Sigmoid colon (tissue), 7 donors: Measurements from ENCODE around the gene HIVEP3. TPM values are rescaled to one million over a fixed set of nuclear protein-coding genes. Genes with fewer than 3 reads are reported as not detected.
A peak's percentile ranks its signal among the peaks of the same experiment; 100 is the strongest.

ENCODE experiments used
- DNase-seq: peaks from one replicate; pipeline ENCODE4 v3.0.0-alpha.2; 2019
- H3K27ac ChIP-seq, 4 donors: fragments of 200-600 bp; sonication (generic); one replicate each; pipeline ENCODE4 v1.5.1; 2016 to 2019; ENCODE audit warnings: mild to moderate bottlenecking in 1 of 4
- H3K27me3 ChIP-seq, 3 donors: fragments of 200-600 bp; sonication (generic); one replicate each; pipeline ENCODE4 v1.5.1; 2019; ENCODE audit warnings: mild to moderate bottlenecking in 1 of 3
- H3K36me3 ChIP-seq, 4 donors: fragments of 200-600 bp; sonication (generic); one replicate each; pipeline ENCODE4 v1.5.1; 2016 to 2019
- H3K4me1 ChIP-seq, 4 donors: fragments of 200-600 bp; sonication (generic); one replicate each; pipeline ENCODE4 v1.5.1; 2017 to 2019
- H3K4me3 ChIP-seq, 4 donors: fragments of 200-600 bp; sonication (generic); one replicate each; pipeline ENCODE4 v1.5.1; 2017 to 2019; ENCODE audit warnings: mild to moderate bottlenecking in 2 of 4, moderate library complexity in 1 of 4
- H3K9me3 ChIP-seq, 4 donors: fragments of 200-600 bp in 3 of 4; sonication (generic) in 3 of 4; one replicate each; pipeline versions ENCODE4 v1.5.1 to v1.6.1; 2013 to 2019
- CTCF ChIP-seq, 4 experiments: fragments of 450-650 bp in 3 of 4; fragments of 200-600 bp in 1 of 4; IDR thresholded peaks; one replicate each; pipeline ENCODE4 v1.5.1; 2016 to 2019; ENCODE audit warnings: antibody characterized with exemption in 4 of 4, mild to moderate bottlenecking in 3 of 4, moderate library complexity in 2 of 4
- EP300 ChIP-seq, 4 donors: sonication (generic); formaldehyde crosslinking; IDR thresholded peaks; one replicate each; pipeline ENCODE4 v1.6.1; 2017; ENCODE audit warnings: antibody characterized with exemption in 4 of 4
- POLR2A ChIP-seq, 2 donors: fragments of 450-650 bp; IDR thresholded peaks; one replicate each; pipeline ENCODE4 v1.6.1; 2016; ENCODE audit warnings: antibody characterized with exemption in 2 of 2, mild to moderate bottlenecking in 2 of 2, moderate library complexity in 2 of 2
- POLR2AphosphoS5 ChIP-seq, 4 donors: sonication (generic); formaldehyde crosslinking; IDR thresholded peaks; one replicate each; pipeline ENCODE4 v1.6.1; 2017; ENCODE audit warnings: antibody characterized with exemption in 4 of 4
- WGBS, 2 donors: extraction: QIAGEN DNeasy Blood & Tissue Kit; methylation state at CpG; one replicate each; pipeline ENCODE4 v1.1.7; 2013; 5-methylcytosine and 5-hydroxymethylcytosine counted together
- intact Hi-C: fragments of 100-400 bp; cut with DNase I; formaldehyde crosslinking; loops from one replicate; pipeline ENCODE4 v1.15.1; 2023
- polyA plus RNA-seq, 3 donors: library from polyadenylated mRNA; stranded (reverse); fragments of 200-250 nt; gene quantifications; one replicate each; pipeline ENCODE4 v1.2.3, GENCODE V29; 2013
- total RNA-seq, 4 donors: library from RNA; depleted of rRNA; stranded (reverse); fragments of >200 nt; gene quantifications; one replicate each; pipeline ENCODE4 v1.1.0, GENCODE V29; 2016
- donor health status: healthy with polysubstance abuse.
- donor health status: Bipolar disorder and iron deficiency.
- donor health status: healthy.

HIVEP3 gene
- total and polyA plus RNA-seq, 7 donors: 1.4 to 7.8 (median 3.2) TPM

- TF ChIP-seq POLR2AphosphoS5 (IDR thresholded peaks at IDR 0.05) (peak; percentile 82 to 92 (median 90)), CTCF (IDR thresholded peaks at IDR 0.05) (peak in 2 of 4 experiments; percentile 9 to 17), POLR2A (IDR thresholded peaks at IDR 0.05) (peak in 1 of 2 donors; percentile 58), EP300 (IDR thresholded peaks at IDR 0.05) (peak; percentile 90 to 99 (median 97))
- intact Hi-C loops: loop anchor here (5.0 kb wide), 2 partner anchors 64 to 114 kb away; no protein-coding TSS in a partner anchor
- H3K27me3 ChIP-seq: no peaks in the 10 kb centered on the region
- peak; percentile 97 for DNase-seq
- peaks cover 0 to 62% (median 51%) of the 10 kb centered on the region in 4 donors for H3K4me1 ChIP-seq
- peak overlapping the region in 3 of 4 donors; percentile 39 to 44 (median 42) for H3K4me3 ChIP-seq
- no peaks in the 10 kb centered on the region for H3K36me3 ChIP-seq
- WGBS, 2 donors: 6 to 8% methylated on average over 74 of the region's 74 CpGs
- H3K27ac ChIP-seq: peak overlapping the region; percentile 88 to 92 (median 90)
- no peaks in the 10 kb centered on the region for H3K9me3 ChIP-seq
Observed at GRCh38 chr1:41496080-41497055, 422.4 kb downstream of the HIVEP3 start.

GRCh38 chr1:41495210-41495948 is 423.3 kb downstream of the HIVEP3 start:
- no peaks in the 10 kb centered on the region for H3K36me3 ChIP-seq
- TF ChIP-seq POLR2AphosphoS5 (IDR thresholded peaks at IDR 0.05) (no peak), EP300 (IDR thresholded peaks at IDR 0.05) (no peak), POLR2A (IDR thresholded peaks at IDR 0.05) (no peak), CTCF (IDR thresholded peaks at IDR 0.05) (no peak)
- H3K27me3 ChIP-seq: no peaks in the 10 kb centered on the region
- intact Hi-C loops: loop anchor here (5.0 kb wide), 2 partner anchors 63 to 113 kb away; no protein-coding TSS in a partner anchor
- H3K27ac ChIP-seq: peak overlapping the region; percentile 88 to 92 (median 90)
- H3K9me3 ChIP-seq: no peaks in the 10 kb centered on the region
- peaks cover 0 to 57% (median 44%) of the 10 kb centered on the region in 4 donors for H3K4me1 ChIP-seq
- no peak for DNase-seq
- peak overlapping the region in 3 of 4 donors; percentile 39 to 44 (median 42) for H3K4me3 ChIP-seq
- WGBS, 2 donors: 49 to 64% methylated on average over 19 of the region's 19 CpGs

- Histone ChIP-seq H3K27ac (peak overlapping the region; percentile 88 to 92 (median 90)), H3K4me1 (peaks cover 0 to 49% (median 38%) of the 10 kb centered on the region in 4 donors), H3K9me3 (no peaks in the 10 kb centered on the region), H3K27me3 (no peaks in the 10 kb centered on the region), H3K36me3 (no peaks in the 10 kb centered on the region), H3K4me3 (no peak overlapping the region)
- no peak for DNase-seq
- TF ChIP-seq EP300 (IDR thresholded peaks at IDR 0.05) (no peak), POLR2AphosphoS5 (IDR thresholded peaks at IDR 0.05) (no peak), POLR2A (IDR thresholded peaks at IDR 0.05) (no peak), CTCF (IDR thresholded peaks at IDR 0.05) (no peak)
- WGBS, 2 donors: 82 to 87% methylated on average over 17 of the region's 17 CpGs
- intact Hi-C loops: loop anchor here (5.0 kb wide), 2 partner anchors 62 to 112 kb away; no protein-coding TSS in a partner anchor
Observed at GRCh38 chr1:41494351-41495209, 424.1 kb downstream of the HIVEP3 start.
